MM.1S (cell line): ENCODE results near the gene TRIP6.

Experiments
- DNase-seq: peaks from one replicate; pipeline ENCODE4 v3.0.0-alpha.2; 2015
- H2AFZ ChIP-seq: fragments of 300-600 bp; sonication (generic); 2 replicates; pipeline ENCODE4 v1.6.0; 2016; ENCODE audit warnings: antibody characterized with exemption, low read length
- H3F3A ChIP-seq: fragments of 300-600 bp; sonication (generic); 2 replicates; pipeline ENCODE4 v1.6.1; 2016; ENCODE audit warnings: mild to moderate bottlenecking, antibody characterized with exemption, low read length, moderate library complexity, mixed read lengths; ENCODE audit not compliant: insufficient read depth
- H3K27ac ChIP-seq: fragments of 300-600 bp; sonication (generic); 2 replicates; pipeline ENCODE4 v1.5.1; 2016; ENCODE audit warnings: mild to moderate bottlenecking, low read length
- H3K27me3 ChIP-seq: fragments of 300-600 bp; sonication (generic); replicated peaks from 2 replicates; pipeline ENCODE4 v1.6.0; 2016; ENCODE audit warnings: low read length; ENCODE audit not compliant: insufficient read depth
- H3K36me3 ChIP-seq: fragments of 300-600 bp; sonication (generic); replicated peaks from 2 replicates; pipeline ENCODE4 v1.6.1; 2016; ENCODE audit warnings: mild to moderate bottlenecking, low read length, mixed read lengths; ENCODE audit not compliant: insufficient read depth
- H3K4me1 ChIP-seq: fragments of 300-600 bp; sonication (generic); 2 replicates; pipeline ENCODE4 v1.6.1; 2016; ENCODE audit warnings: low read length, mixed read lengths
- H3K4me2 ChIP-seq: fragments of 300-600 bp; sonication (generic); 2 replicates; pipeline ENCODE4 v1.6.0; 2016; ENCODE audit warnings: low read depth, low read length
- H3K4me3 ChIP-seq: fragments of 300-600 bp; sonication (generic); 2 replicates; pipeline ENCODE4 v1.5.1; 2016; ENCODE audit warnings: low read length, mixed read lengths
- H3K79me2 ChIP-seq: fragments of 300-600 bp; sonication (generic); 2 replicates; pipeline ENCODE4 v1.6.1; 2016; ENCODE audit warnings: mixed run types, low read length, mixed read lengths
- H3K9ac ChIP-seq: fragments of 300-600 bp; sonication (generic); 2 replicates; pipeline ENCODE4 v1.6.1; 2016; ENCODE audit warnings: low read length, mixed read lengths
- H3K9me2 ChIP-seq: fragments of 300-600 bp; sonication (generic); replicated peaks from 2 replicates; pipeline ENCODE4 v1.6.1; 2016; ENCODE audit warnings: mild to moderate bottlenecking, low read length, mixed read lengths; ENCODE audit not compliant: insufficient read depth
- H3K9me3 ChIP-seq: fragments of 300-600 bp; sonication (generic); replicated peaks from 2 replicates; pipeline ENCODE4 v1.6.1; 2016; ENCODE audit warnings: mild to moderate bottlenecking, low read length, mixed read lengths; ENCODE audit not compliant: insufficient read depth
- H4K20me1 ChIP-seq: fragments of 300-600 bp; sonication (generic); 2 replicates; pipeline ENCODE4 v1.6.1; 2016; ENCODE audit warnings: mild to moderate bottlenecking, low read length, moderate library complexity, mixed read lengths; ENCODE audit not compliant: insufficient read depth
- CTCF ChIP-seq: fragments of 300-600 bp; sonication (generic); IDR thresholded peaks from 2 replicates; pipeline ENCODE4 v1.5.1; 2016; ENCODE audit warnings: antibody characterized with exemption, low read length, mixed read lengths
- EZH2 ChIP-seq: fragments of 300-600 bp; sonication (generic); optimal IDR thresholded peaks from 2 replicates; pipeline ENCODE3; 2017; ENCODE audit warnings: low read depth, mild to moderate bottlenecking, antibody characterized with exemption, low read length, mixed read lengths
- EZH2phosphoT487 ChIP-seq: fragments of 300-600 bp; sonication (generic); IDR thresholded peaks from 2 replicates; pipeline ENCODE4 v1.6.1; 2018; ENCODE audit warnings: antibody characterized with exemption, low read length

The TRIP6 gene

GRCh38 chr7:100878685-100879084 lies 11.5 kb downstream of the TRIP6 start:
- Histone ChIP-seq H3K4me3 (no peak overlapping the region), H3K9me2 (no peaks in the 10 kb centered on the region), H3K9ac (no peak overlapping the region), H3K79me2 (peaks cover 71% of the 10 kb centered on the region), H3K4me1 (peaks cover 11% of the 10 kb centered on the region; the same call in 1 of the 2 replicates), H3K9me3 (no peaks in the 10 kb centered on the region), H4K20me1 (no peaks in the 10 kb centered on the region; the same call in 1 of the 2 replicates), H3F3A (0 out of 2 replicates have a peak, but pooled peaks cover 3% of the 10 kb centered on the region), H3K27ac (no peak overlapping the region), H2AFZ (no peak overlapping the region), H3K36me3 (peaks cover 3% of the 10 kb centered on the region; the same call in 1 of the 2 replicates), H3K4me2 (no peak overlapping the region), H3K27me3 (no peaks in the 10 kb centered on the region)
- DNase-seq = no peak
- no peak for TF ChIP-seq CTCF
- no peak for TF ChIP-seq EZH2phosphoT487
- no peak for TF ChIP-seq EZH2

- Histone ChIP-seq H2AFZ (no peak overlapping the region), H3K9me3 (no peaks in the 10 kb centered on the region), H3K27me3 (no peaks in the 10 kb centered on the region), H3K79me2 (peaks cover 75% of the 10 kb centered on the region), H3F3A (0 out of 2 replicates have a peak, but pooled peaks cover 3% of the 10 kb centered on the region), H3K9ac (no peak overlapping the region), H3K4me1 (peaks cover 7% of the 10 kb centered on the region; the same call in 1 of the 2 replicates), H3K9me2 (no peaks in the 10 kb centered on the region), H3K36me3 (peaks cover 8% of the 10 kb centered on the region; the same call in 1 of the 2 replicates), H4K20me1 (no peaks in the 10 kb centered on the region; the same call in 1 of the 2 replicates), H3K4me3 (no peak overlapping the region), H3K27ac (no peak overlapping the region), H3K4me2 (no peak overlapping the region)
- TF ChIP-seq CTCF (no peak), EZH2phosphoT487 (no peak), EZH2 (no peak)
- DNase-seq = no peak
These were observed 12.6 kb downstream of the TRIP6 start for GRCh38 chr7:100879685-100880261.

- no peak overlapping the region for H3K9ac ChIP-seq
- no peak overlapping the region for H2AFZ ChIP-seq
- peaks cover 7% of the 10 kb centered on the region; the same call in 1 of the 2 replicates for H3K4me1 ChIP-seq
These were observed 13.5 kb downstream of the TRIP6 start for GRCh38 chr7:100880645-100881044.

More at GRCh38 chr7:100880645-100881044, 13.5 kb downstream of the TRIP6 start:
- TF ChIP-seq CTCF (no peak), EZH2phosphoT487 (no peak), EZH2 (no peak)
- Histone ChIP-seq H3K9me2 (no peaks in the 10 kb centered on the region), H3K4me2 (no peak overlapping the region), H3F3A (no peaks in the 10 kb centered on the region), H3K79me2 (peaks cover 68% of the 10 kb centered on the region), H4K20me1 (no peaks in the 10 kb centered on the region; the same call in 1 of the 2 replicates), H3K9me3 (no peaks in the 10 kb centered on the region), H3K4me3 (no peak overlapping the region), H3K36me3 (peaks cover 17% of the 10 kb centered on the region), H3K27me3 (no peaks in the 10 kb centered on the region), H3K27ac (no peak overlapping the region)
- DNase-seq = no peak
